ENCODE results near the gene KCND3.

DNA sequence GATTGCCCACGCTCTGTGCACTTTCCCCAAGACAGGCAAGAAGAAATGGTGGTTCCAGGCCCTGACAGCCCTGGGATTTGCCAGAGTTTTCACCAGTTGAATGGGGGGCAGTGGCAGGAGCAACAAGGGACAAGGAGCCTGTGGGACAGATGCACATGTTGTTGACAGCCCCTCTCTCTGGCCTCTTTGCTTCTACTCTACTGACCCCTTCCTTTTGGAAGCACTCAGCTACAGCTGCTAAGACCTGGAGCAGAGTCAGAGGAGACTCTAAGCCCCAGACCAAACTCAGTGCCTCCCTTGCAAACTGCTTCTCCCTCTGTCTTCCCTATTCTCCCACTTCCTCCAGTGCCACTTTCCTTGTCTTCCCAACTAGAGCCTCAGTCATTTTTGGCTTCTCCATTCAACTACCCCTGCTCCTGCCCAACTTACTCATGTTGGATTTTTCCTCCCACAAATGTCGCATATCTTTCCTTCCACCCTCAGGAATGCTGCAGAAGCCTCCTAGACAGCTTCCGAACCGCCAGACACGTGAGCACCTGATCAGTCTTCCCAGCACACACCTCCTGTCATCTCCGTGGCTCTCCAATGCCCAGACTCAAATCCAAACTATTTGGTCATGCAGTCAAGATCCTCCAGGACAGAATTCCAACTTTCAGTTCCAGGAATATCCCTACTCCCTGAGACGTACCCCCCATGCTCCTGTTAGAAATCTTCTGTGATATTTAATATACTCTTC is 259.4 kb downstream of the KCND3 start:
- no peak for TF ChIP-seq POLR2A (IDR thresholded peaks at IDR 0.05; ENCODE audit: low read depth, low read length)
- TF ChIP-seq CTCF (IDR thresholded peaks at IDR 0.05; ENCODE audit: extremely low read depth in 1 of 2, insufficient read depth in 1 of 2, low read depth in 1 of 2, low read length in 2 of 2) = no peak
- TF ChIP-seq MYC (IDR thresholded peaks at IDR 0.05; ENCODE audit: low read depth, low read length) = no peak
- no peak for TF ChIP-seq MAX (IDR thresholded peaks at IDR 0.05; ENCODE audit: insufficient read depth, insufficient read length)
- TF ChIP-seq POLR2AphosphoS5 (IDR thresholded peaks at IDR 0.05; ENCODE audit: insufficient read depth, low read depth, low read length) = no peak
- TF ChIP-seq GATA2 (IDR thresholded peaks at IDR 0.05; ENCODE audit: insufficient read depth, insufficient read length, low read depth, low read length) = no peak
- TF ChIP-seq EZH2 (IDR thresholded peaks at IDR 0.05; ENCODE audit: borderline replicate concordance, low read depth, low read length, severe bottlenecking) = no peak
- TF ChIP-seq FOS (IDR thresholded peaks at IDR 0.05; ENCODE audit: borderline replicate concordance, insufficient read depth, low read length) = no peak

Measured in endothelial cell of umbilical vein (primary cell).